Lower leg skin (tissue), 4 donors: Measurements from ENCODE around the gene TIAM2. TPM values are rescaled to one million over a fixed set of nuclear protein-coding genes. Genes with fewer than 3 reads are reported as not detected.
"Not testable (repeated sequence)": the region's sequence is repeated elsewhere in the genome, so short reads cannot be mapped to it uniquely, and the experiment has no call there.

Experiments used
- DNase-seq, 2 donors: peaks; one replicate each; pipeline ENCODE4 v3.0.0-alpha.2; 2019; ENCODE audit warnings: low spot score in 2 of 2
- H3K4me3 ChIP-seq: fragments of 200-600 bp; sonication (generic); 2 replicates; pipeline ENCODE4 v1.5.1; 2017; ENCODE audit warnings: mild to moderate bottlenecking, low read depth; ENCODE audit not compliant: poor library complexity, severe bottlenecking
- CTCF ChIP-seq, 3 donors: fragments of 450-650 bp; IDR thresholded peaks; one replicate each; pipeline ENCODE4 v1.5.1; 2016; ENCODE audit warnings: antibody characterized with exemption in 3 of 3, mild to moderate bottlenecking in 3 of 3, moderate library complexity in 2 of 3
- POLR2A ChIP-seq, 2 donors: fragments of 450-650 bp; IDR thresholded peaks; one replicate each; pipeline ENCODE4 v1.6.1; 2016 to 2017; ENCODE audit warnings: antibody characterized with exemption in 2 of 2, mild to moderate bottlenecking in 1 of 2, moderate library complexity in 1 of 2
- WGBS, 2 donors: methylation state at CpG; one replicate each; pipeline ENCODE4 v1.1.5; 2018; 5-methylcytosine and 5-hydroxymethylcytosine counted together
- intact Hi-C: fragments of 100-400 bp; cut with DNase I; formaldehyde crosslinking; loops from one replicate; pipeline ENCODE4 v1.15.0; 2023; ENCODE audit warnings: low total_unique reads
- total RNA-seq, 4 donors: library from RNA; depleted of rRNA; stranded (reverse); fragments of >200 nt; gene quantifications; one replicate each; pipeline ENCODE4 v1.1.0, GENCODE V29; 2016

TIAM2 gene
- total RNA-seq, 4 donors from 2014 or later, result 5.4 to 11.0 (median 7.4) TPM

- no peak for DNase-seq
- TF ChIP-seq POLR2A (IDR thresholded peaks at IDR 0.05), result no peak
- TF ChIP-seq CTCF (IDR thresholded peaks at IDR 0.05), result no peak
- intact Hi-C loops, result no loop called here
- WGBS, 2 donors, result 90 to 92% methylated on average over 3 of the region's 3 CpGs
- no peak overlapping the region for H3K4me3 ChIP-seq
Measured at GRCh38 chr6:155181498-155181897, 186.4 kb downstream of the TIAM2 start.

GRCh38 chr6:155182103-155182502, 187.0 kb downstream of the TIAM2 start:
- H3K4me3 ChIP-seq, result no peak overlapping the region
- no peak for TF ChIP-seq CTCF (IDR thresholded peaks at IDR 0.05)
- no peak for TF ChIP-seq POLR2A (IDR thresholded peaks at IDR 0.05)
- 88 to 93% methylated on average over 16 of the region's 16 CpGs for WGBS, 2 donors
- no peak for DNase-seq
- intact Hi-C loops, result no loop called here

GRCh38 chr6:155183095-155183494, 188.0 kb downstream of the TIAM2 start:
- no peak for DNase-seq
- WGBS, 2 donors, result 68 to 75% methylated on average over 5 of the region's 5 CpGs
- TF ChIP-seq POLR2A (IDR thresholded peaks at IDR 0.05), result no peak
- TF ChIP-seq CTCF (IDR thresholded peaks at IDR 0.05), result no peak
- no peak overlapping the region for H3K4me3 ChIP-seq
- intact Hi-C loops, result no loop called here

- 88% methylated on average over 9 of the region's 9 CpGs for WGBS, 2 donors
- H3K4me3 ChIP-seq, intact Hi-C loops, DNase-seq: not testable (repeated sequence)
Measured at GRCh38 chr6:155185041-155185440, 189.9 kb downstream of the TIAM2 start.

DNA sequence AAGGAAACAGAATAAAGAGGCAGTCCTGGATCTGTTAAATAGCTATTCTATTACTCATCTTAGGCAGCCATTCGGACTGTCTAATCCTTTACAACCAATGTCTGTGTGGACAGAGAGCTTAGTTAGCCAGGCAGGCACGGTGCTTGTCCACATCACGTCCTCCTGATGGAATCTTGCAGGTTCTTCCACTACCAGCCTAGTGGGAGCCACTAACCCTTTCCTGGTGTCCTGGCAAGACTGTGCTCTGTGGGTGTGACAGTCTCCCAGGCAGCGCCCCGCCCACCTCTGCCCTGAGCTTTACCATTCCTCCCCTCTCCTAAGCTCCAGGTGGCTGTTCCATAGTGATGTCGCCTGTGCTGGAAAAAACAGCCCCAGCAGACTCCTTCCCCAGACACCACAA, 190.4 kb downstream of the TIAM2 start:
- intact Hi-C loops, result no loop called here
- 57 to 60% methylated on average over 6 of the region's 6 CpGs for WGBS, 2 donors
- TF ChIP-seq POLR2A (IDR thresholded peaks at IDR 0.05) (no peak), CTCF (IDR thresholded peaks at IDR 0.05) (no peak)
- no peak for DNase-seq
- H3K4me3 ChIP-seq, result no peak overlapping the region

GRCh38 chr6:155186052-155186658, 191.0 kb downstream of the TIAM2 start:
- intact Hi-C loops, result no loop called here
- TF ChIP-seq CTCF (IDR thresholded peaks at IDR 0.05) (no peak), POLR2A (IDR thresholded peaks at IDR 0.05) (no peak)
- no peak for DNase-seq
- WGBS, 2 donors, result 47 to 65% methylated on average over 6 of the region's 6 CpGs
- H3K4me3 ChIP-seq, result no peak overlapping the region
